Left forelimb (tissue), 1 donor: ENCODE results near the gene AKAP13.

Experiments used
- DNase-seq: peaks from one replicate; pipeline ENCODE4 v3.0.0-alpha.2; 2018; ENCODE audit warnings: low spot score

Gene AKAP13

DNA sequence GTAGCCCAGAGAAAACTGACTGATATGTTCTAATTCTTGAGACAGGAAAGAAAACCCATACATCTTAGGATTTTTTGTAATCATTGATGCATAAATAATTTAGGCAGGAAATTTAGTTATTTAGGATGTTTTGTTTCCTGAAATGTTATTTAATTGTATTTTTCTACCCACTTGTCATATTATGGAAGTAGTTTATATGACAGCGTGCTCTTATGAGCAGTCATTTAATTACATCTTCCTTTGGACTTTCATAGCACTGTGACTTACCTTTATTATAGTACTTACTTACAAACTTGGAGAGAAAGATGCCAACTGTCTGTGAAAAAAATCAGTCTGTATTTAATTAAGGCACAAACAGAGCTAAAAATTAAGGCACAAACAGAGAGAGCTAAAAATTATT is 65.0 kb downstream of the AKAP13 start:
- DNase-seq, result no peak

GRCh38 chr15:85451099-85451700 is 70.8 kb downstream of the AKAP13 start:
- DNase-seq, result no peak

DNA sequence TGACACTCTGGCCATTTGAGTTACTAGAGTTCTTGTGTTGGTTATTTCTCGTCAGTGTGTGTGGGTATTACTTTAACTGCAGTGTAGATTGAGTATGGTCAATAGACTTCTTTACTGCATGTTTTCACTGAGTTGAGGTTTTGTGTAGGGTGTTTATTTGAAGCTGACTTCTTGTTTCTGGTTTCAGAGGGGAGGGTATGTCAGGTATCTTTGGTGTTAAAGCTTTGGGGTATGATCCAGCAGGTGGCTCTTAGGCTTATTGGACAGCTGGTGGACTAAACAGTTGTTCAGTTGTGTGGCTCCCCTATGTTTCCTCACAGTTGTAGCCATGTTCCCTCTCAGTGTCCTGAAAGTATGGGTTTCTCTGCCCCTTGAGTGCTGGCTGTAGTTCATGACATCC is 72.0 kb downstream of the AKAP13 start:
- no peak for DNase-seq

- DNase-seq, result no peak
Measured at GRCh38 chr15:85453144-85453872, 72.9 kb downstream of the AKAP13 start.

DNA sequence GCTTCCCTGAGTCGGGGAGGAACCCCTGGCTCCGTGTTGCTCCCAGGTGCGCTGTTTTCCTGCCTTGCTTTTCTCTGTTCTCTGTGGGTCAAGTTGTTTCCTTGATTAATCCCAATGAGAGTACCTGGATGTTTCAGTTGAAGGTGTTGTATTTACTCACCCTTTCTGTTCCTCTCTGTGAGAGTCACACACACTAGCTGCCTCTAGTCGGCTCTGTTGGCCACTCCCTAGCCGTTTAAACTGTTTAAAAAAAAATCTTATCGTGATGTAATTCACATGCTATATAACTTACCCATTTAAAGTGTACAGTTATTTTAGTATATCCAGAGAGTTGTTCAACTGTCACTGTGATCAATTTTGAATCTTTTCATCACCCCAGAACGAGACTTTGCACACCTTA is 74.0 kb downstream of the AKAP13 start:
- DNase-seq, result no peak

DNA sequence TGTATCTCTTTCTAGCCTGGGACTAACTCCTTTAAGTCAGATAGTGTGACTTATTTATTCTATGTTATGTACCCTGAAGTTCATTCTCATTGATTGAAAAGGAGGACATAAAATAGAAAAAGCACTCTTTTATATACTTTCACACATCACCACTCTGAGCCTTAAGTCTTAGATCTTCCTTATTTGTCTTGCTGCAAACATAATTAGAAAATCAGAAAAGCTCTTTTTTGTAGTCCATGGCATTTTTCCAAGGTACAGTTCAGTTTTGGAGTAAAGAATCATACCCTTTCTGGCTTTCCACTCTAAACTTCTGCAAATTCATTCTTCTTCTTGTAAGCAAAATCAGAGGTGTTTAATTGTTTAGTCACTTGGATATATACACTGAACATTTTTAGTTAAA is 75.5 kb downstream of the AKAP13 start:
- no peak for DNase-seq

DNA sequence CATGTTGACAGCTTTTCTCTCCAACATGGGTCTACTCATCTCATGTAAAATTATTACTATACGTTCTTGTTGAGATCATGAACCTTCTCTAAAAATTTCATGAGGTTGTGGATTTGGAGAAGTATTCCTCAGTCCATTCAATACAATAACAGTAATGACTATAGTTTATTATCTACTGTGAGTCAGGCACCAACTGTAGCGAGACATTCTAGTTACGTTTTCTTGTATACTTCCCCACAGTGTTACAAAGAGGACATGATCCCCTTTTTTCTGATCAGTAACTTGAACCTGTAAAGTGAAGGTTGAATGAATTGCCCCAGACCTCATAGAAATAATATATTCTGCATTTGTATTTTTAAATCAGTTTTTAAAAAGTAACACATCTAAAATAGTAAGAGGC is 76.4 kb downstream of the AKAP13 start:
- DNase-seq, result no peak

DNA sequence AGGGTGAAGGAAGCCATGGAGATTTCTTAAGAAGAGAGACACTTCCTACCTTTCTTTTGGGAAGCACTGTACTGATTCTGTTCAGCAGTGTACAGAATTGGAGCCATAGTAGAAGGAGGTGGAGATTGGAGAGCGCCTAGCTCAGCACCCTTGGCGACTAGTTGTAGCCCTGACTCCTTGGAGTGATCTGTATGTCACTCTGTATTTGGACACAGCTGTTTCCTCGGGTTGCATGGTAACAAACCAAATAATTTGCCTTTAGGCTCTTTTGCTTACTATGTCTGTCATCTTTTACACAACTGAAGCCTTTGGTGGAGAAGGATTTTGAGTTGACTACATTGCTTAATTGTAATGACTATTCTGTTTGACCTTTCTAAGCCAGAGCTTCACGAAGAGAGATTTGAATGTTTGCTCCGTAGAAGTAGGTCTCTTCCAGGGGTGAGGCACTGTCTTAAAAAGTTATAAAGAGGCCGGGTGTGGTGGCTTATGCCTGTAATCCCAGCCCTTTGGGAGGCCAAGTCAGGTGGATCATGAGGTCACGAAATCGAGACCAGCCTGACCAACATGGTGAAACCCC is 77.1 kb downstream of the AKAP13 start:
- DNase-seq, result no peak

- no peak for DNase-seq
Measured at GRCh38 chr15:85458764-85459163, 78.4 kb downstream of the AKAP13 start.

DNA sequence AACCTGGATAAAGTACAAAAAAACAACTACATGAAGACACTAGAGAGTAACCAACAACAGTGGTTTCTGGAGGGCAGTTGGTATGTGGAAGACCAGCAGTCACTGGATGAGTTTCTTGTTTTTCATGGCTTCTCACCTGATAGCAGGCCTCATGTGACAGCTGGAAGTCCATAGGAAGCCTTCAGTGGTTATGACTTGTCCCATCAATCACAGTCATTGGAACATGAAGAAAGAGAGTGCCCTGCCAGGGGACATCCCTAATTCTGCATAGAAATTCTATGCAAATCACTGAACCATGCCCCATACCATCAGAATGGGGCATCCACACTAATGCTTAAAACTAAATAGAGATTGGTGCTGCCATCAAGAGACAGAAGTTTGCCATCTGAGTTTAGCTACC is 81.6 kb downstream of the AKAP13 start:
- DNase-seq, result no peak

- no peak for DNase-seq
Measured at GRCh38 chr15:85463276-85463892, 83.0 kb downstream of the AKAP13 start.

DNA sequence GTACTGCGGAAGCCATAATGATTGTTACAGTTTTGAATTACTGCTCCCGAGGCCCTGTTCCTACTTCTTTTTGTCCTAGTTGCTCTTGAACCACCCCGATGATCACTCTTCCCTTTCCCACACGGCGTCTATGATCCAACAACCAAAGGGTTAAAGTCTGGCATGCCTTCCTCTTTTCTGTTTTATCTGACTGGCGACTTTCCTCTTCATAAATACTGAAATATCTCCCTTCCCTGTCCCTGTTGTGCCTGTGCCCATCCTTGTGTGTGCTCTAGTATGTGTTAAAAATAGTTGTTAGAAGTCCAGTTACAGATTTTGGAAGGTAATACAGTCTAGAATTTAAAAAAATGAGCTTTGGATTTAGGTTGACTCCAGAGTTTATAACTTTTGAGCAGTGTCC is 83.6 kb downstream of the AKAP13 start:
- no peak for DNase-seq

GRCh38 chr15:85464471-85464870 is 84.1 kb downstream of the AKAP13 start:
- no peak for DNase-seq

GRCh38 chr15:85470563-85471271 is 90.3 kb downstream of the AKAP13 start:
- no peak for DNase-seq

- DNase-seq, result no peak
Measured at GRCh38 chr15:85472349-85472748, 91.9 kb downstream of the AKAP13 start.

- DNase-seq, result no peak
Measured at GRCh38 chr15:85473455-85473854, 93.1 kb downstream of the AKAP13 start.

DNA sequence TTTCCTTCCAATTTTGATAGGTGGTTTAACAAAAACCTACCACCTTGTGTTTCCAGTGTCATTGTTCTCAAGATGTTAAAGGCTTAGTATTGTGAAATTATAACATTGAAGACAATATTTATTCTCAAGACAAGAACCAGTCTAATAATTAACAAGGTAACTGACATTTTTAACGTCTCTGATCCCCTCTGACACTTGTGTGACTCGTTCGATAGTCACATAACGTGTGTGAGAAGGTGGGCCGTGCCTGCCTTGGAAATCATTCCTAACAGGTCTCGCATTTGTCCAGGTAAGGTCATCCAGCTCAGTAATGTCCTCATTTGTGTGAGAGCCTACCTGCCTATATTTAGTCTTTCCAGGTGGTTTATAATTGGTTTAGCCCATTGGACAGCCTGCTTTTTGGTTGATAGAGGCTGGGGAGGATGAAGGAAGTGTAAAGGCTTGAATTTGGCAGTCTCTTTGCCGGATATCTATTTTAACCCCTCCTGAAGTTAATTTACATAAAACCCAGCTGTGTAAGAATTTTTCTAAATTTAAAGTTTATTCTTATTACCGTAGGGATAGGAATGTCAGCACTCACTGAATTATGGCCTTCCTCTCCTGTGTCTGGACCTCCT is 94.4 kb downstream of the AKAP13 start:
- DNase-seq, result no peak

- no peak for DNase-seq
Measured at GRCh38 chr15:85475317-85475701, 94.9 kb downstream of the AKAP13 start.

DNA sequence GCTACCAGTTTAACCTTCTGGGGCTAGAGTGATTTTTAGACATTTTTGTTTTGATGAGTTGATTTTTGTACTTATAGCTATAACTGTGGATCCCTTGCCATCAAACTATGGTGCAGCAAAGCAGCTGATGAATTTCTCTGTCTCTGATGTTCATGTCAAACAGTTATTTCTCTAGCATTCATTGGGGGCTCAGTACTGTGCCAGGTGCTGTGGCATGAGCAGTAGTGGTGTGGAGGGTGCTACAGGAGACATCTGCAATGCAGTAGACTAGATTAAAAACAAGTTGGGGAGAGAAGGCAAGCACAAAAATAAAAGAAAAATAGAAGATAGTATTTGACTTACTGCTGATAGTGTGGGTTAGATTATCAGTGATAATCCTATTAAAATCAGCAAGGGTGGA is 95.3 kb downstream of the AKAP13 start:
- DNase-seq, result no peak

GRCh38 chr15:85477061-85477460 is 96.7 kb downstream of the AKAP13 start:
- no peak for DNase-seq

GRCh38 chr15:85477730-85478129 is 97.3 kb downstream of the AKAP13 start:
- no peak for DNase-seq

DNA sequence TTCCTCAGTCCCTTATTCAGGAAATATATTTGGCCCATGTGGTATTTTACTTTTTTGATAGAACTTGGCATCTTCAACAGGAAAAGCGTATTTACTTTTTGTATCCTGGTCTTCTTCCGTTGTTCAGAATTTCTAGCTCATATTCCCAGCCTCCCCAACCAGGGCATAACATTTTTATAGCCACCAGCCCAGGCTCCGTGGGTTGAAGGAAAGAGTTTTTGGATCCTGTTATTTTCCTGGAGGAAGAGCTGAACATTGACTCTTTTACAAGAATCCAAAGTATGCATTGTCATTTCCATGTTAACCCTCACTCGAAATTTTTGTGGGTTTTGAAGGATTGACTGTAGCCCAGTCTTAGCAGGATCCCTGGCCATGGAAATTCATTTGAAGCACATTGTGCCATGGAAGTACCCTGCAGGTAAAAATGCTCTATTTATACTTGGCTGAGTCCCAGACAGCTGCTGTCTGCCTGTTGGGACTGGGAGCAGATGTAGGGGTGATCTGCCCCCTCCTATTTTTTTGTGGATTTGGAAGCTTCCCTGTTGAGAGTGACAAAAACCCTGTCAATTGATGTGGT is 98.8 kb downstream of the AKAP13 start:
- DNase-seq, result no peak
